ENCODE measurements around the gene TAF5L. TPM values are rescaled to one million over a fixed set of nuclear protein-coding genes. Genes with fewer than 3 reads are reported as not detected.

TAF5L gene
- total and polyA plus RNA-seq, 2 of the 13 experiments (the other 11 are each of a cell fraction or from before 2014, with no cell fraction given) = 10.8 to 18.2 TPM

- TF ChIP-seq FOXA1 (IDR thresholded peaks at IDR 0.05) (no peak), FOXA1 (CRISPR knock-in tag; IDR thresholded peaks at IDR 0.05) (no peak), ZNF761 (CRISPR knock-in tag; conservative IDR thresholded peaks at IDR 0.05) (no peak)
Observed at GRCh38 chr1:229666585-229666984, 40.7 kb upstream of the TAF5L start (continued).

- Histone ChIP-seq H3K9me3 (ENCODE audit: low read length) (no peaks in the 10 kb centered on the region), H2AFZ (ENCODE audit: low read length) (no peak overlapping the region), H3K9ac (ENCODE audit: insufficient read depth, low read depth, low read length) (no peak overlapping the region), H3K36me3 (replicated peaks in 1 of 2; ENCODE audit: control insufficient read depth in 1 of 2, insufficient read depth in 2 of 2, low read length in 2 of 2) (peaks cover 1 to 7% of the 10 kb centered on the region in 2 experiments; a peak in 1 of 5 replicates), H3K4me3 (replicated peaks in 1 of 3; ENCODE audit: insufficient read depth in 1 of 3, low read depth in 2 of 3, low read length in 3 of 3) (no peak overlapping the region), H3K79me2 (ENCODE audit: insufficient read depth, low read length) (no peaks in the 10 kb centered on the region), H3K27ac (ENCODE audit: extremely low read length, insufficient read depth, low read length) (no peak overlapping the region), H3K4me2 (ENCODE audit: low read depth, low read length) (no peak overlapping the region), H4K20me1 (ENCODE audit: insufficient read depth, low read length) (no peaks in the 10 kb centered on the region), H3K4me1 (ENCODE audit: insufficient read depth, low read length) (no peaks in the 10 kb centered on the region; the same call in 1 of the 2 replicates), H3K27me3 (ENCODE audit: control insufficient read depth in 1 of 2, insufficient read depth in 2 of 2, low read length in 2 of 2) (no peaks in the 10 kb centered on the region)
- BruUV-seq (replicated peaks) = no TSS peak
- in situ Hi-C loops (cut with HindIII; ENCODE audit: extremely low pct_ligation_motif_present, low pct_unique_long_range_greater_than_20kb) (no loop called here), intact Hi-C loops (cut with micrococcal nuclease; ENCODE audit: unreplicated experiment) (no loop called here)
- DNase-seq (ENCODE audit: low spot score) = no peak
- POLR2A ChIA-PET = no interaction called here
- CTCF ChIA-PET (ENCODE audit: low intra/inter-chr PET ratio, low total read pairs) = no interaction called here
- FAIRE-seq = no peak
- no peak for ATAC-seq
- 98% methylated on average over 5 of the region's 7 CpGs for WGBS (ENCODE audit: low lambda C conversion rate)
- no peak for TF ChIP-seq DDIT3 (CRISPR knock-in tag; IDR thresholded peaks at IDR 0.05)
- TF ChIP-seq, protein P1, sequence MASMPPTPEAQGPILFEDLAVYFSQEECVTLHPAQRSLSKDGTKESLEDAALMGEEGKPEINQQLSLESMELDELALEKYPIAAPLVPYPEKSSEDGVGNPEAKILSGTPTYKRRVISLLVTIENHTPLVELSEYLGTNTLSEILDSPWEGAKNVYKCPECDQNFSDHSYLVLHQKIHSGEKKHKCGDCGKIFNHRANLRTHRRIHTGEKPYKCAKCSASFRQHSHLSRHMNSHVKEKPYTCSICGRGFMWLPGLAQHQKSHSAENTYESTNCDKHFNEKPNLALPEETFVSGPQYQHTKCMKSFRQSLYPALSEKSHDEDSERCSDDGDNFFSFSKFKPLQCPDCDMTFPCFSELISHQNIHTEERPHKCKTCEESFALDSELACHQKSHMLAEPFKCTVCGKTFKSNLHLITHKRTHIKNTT (CRISPR knock-in tag; IDR thresholded peaks at IDR 0.05) = no peak
- TF ChIP-seq, protein P2, sequence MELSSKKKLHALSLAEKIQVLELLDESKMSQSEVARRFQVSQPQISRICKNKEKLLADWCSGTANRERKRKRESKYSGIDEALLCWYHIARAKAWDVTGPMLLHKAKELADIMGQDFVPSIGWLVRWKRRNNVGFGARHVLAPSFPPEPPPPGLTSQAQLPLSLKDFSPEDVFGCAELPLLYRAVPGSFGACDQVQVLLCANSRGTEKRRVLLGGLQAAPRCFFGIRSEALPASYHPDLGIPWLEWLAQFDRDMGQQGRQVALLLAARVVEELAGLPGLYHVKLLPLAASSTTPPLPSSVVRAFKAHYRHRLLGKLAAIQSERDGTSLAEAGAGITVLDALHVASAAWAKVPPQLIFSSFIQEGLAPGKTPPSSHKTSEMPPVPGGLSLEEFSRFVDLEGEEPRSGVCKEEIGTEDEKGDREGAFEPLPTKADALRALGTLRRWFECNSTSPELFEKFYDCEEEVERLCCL (CRISPR knock-in tag; IDR thresholded peaks at IDR 0.05; ENCODE audit: borderline replicate concordance) = no peak
- TF ChIP-seq HNF4G (IDR thresholded peaks at IDR 0.05; ENCODE audit: borderline replicate concordance, low read depth, low read length) = no peak
- TF ChIP-seq HNF4G (CRISPR knock-in tag; IDR thresholded peaks at IDR 0.05; ENCODE audit: borderline replicate concordance, low read depth) = no peak
- no peak for TF ChIP-seq ZNF292 (CRISPR knock-in tag; IDR thresholded peaks at IDR 0.05; ENCODE audit: borderline replicate concordance, low read depth)
- TF ChIP-seq NFYC (CRISPR knock-in tag; IDR thresholded peaks at IDR 0.05) = no peak
- no peak for TF ChIP-seq ZBTB26 (CRISPR knock-in tag; IDR thresholded peaks at IDR 0.05; ENCODE audit: borderline replicate concordance)
- TF ChIP-seq, protein P3, sequence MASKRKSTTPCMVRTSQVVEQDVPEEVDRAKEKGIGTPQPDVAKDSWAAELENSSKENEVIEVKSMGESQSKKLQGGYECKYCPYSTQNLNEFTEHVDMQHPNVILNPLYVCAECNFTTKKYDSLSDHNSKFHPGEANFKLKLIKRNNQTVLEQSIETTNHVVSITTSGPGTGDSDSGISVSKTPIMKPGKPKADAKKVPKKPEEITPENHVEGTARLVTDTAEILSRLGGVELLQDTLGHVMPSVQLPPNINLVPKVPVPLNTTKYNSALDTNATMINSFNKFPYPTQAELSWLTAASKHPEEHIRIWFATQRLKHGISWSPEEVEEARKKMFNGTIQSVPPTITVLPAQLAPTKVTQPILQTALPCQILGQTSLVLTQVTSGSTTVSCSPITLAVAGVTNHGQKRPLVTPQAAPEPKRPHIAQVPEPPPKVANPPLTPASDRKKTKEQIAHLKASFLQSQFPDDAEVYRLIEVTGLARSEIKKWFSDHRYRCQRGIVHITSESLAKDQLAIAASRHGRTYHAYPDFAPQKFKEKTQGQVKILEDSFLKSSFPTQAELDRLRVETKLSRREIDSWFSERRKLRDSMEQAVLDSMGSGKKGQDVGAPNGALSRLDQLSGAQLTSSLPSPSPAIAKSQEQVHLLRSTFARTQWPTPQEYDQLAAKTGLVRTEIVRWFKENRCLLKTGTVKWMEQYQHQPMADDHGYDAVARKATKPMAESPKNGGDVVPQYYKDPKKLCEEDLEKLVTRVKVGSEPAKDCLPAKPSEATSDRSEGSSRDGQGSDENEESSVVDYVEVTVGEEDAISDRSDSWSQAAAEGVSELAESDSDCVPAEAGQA (IDR thresholded peaks at IDR 0.05; ENCODE audit: low read depth) = no peak
- TF ChIP-seq, protein P3 (CRISPR knock-in tag; IDR thresholded peaks at IDR 0.05; ENCODE audit: borderline replicate concordance) = no peak
Observed at GRCh38 chr1:229665912-229666558, 40.1 kb upstream of the TAF5L start.
